ENCODE results near the gene ANAPC15. TPM values are rescaled to one million over a fixed set of nuclear protein-coding genes. Genes with fewer than 3 reads are reported as not detected.

The ANAPC15 gene
- total and polyA plus RNA-seq, 2 of the 13 experiments (the other 11 are each of a cell fraction or from before 2014, with no cell fraction given) = 18.8 to 25.7 TPM

GRCh38 chr11:72080326-72081183, 31.9 kb downstream of the ANAPC15 start, which contains the start of the genes LRRC51 and NUMA1 (continued):
- TF ChIP-seq TEF (CRISPR knock-in tag; IDR thresholded peaks at IDR 0.05) = no peak
- peak; percentile 46; the same call in 1 of the 2 replicates for TF ChIP-seq ZNF747 (CRISPR knock-in tag; IDR thresholded peaks at IDR 0.05; ENCODE audit: borderline replicate concordance)
- TF ChIP-seq LCORL (IDR thresholded peaks at IDR 0.05) = no peak
- no peak for TF ChIP-seq LCORL (CRISPR knock-in tag; IDR thresholded peaks at IDR 0.05)
- TF ChIP-seq MLXIP (CRISPR knock-in tag; IDR thresholded peaks at IDR 0.05; ENCODE audit: borderline replicate concordance) = no peak
- TF ChIP-seq SRF (IDR thresholded peaks at IDR 0.05; ENCODE audit: low read depth, low read length) = no peak
- TF ChIP-seq AFF4 (CRISPR knock-in tag; IDR thresholded peaks at IDR 0.05) = no peak
- TF ChIP-seq ZNF784 (CRISPR knock-in tag; IDR thresholded peaks at IDR 0.05; ENCODE audit: borderline replicate concordance) = no peak
- no peak for TF ChIP-seq CBFB (CRISPR knock-in tag; IDR thresholded peaks at IDR 0.05)
- TF ChIP-seq ZNF839 (CRISPR knock-in tag; IDR thresholded peaks at IDR 0.05; ENCODE audit: borderline replicate concordance) = no peak
- TF ChIP-seq ZNF326 (CRISPR knock-in tag; IDR thresholded peaks at IDR 0.05; ENCODE audit: borderline replicate concordance) = no peak
- TF ChIP-seq ZFP41 (CRISPR knock-in tag; IDR thresholded peaks at IDR 0.05; ENCODE audit: borderline replicate concordance) = no peak
- no peak for TF ChIP-seq NFIB (CRISPR knock-in tag; IDR thresholded peaks at IDR 0.05; ENCODE audit: borderline replicate concordance)
- peak; percentile 84 for TF ChIP-seq PHF21A (CRISPR knock-in tag; IDR thresholded peaks at IDR 0.05)
- no peak for TF ChIP-seq PAF1 (CRISPR knock-in tag; IDR thresholded peaks at IDR 0.05)
- no peak for TF ChIP-seq ZBTB34 (CRISPR knock-in tag; IDR thresholded peaks at IDR 0.05)
- TF ChIP-seq NAIF1 (CRISPR knock-in tag; IDR thresholded peaks at IDR 0.05; ENCODE audit: borderline replicate concordance) = no peak
